Loucy (cell line): Measurements from ENCODE around the gene MCM5.

ENCODE experiments used
- EZH2phosphoT487 ChIP-seq: fragments of 200-600 bp; IDR thresholded peaks from 2 replicates; pipeline ENCODE4 v1.6.1; 2018; ENCODE audit warnings: antibody characterized with exemption, mild to moderate bottlenecking, moderate library complexity, borderline replicate concordance
- TF ChIP-seq, protein P1 (sequence below): fragments of 200-600 bp; sonication (generic); conservative IDR thresholded peaks from 2 replicates; pipeline ENCODE4 v1.5.1; 2014; ENCODE audit warnings: mild to moderate bottlenecking, antibody characterized with exemption, low read length

DNA sequence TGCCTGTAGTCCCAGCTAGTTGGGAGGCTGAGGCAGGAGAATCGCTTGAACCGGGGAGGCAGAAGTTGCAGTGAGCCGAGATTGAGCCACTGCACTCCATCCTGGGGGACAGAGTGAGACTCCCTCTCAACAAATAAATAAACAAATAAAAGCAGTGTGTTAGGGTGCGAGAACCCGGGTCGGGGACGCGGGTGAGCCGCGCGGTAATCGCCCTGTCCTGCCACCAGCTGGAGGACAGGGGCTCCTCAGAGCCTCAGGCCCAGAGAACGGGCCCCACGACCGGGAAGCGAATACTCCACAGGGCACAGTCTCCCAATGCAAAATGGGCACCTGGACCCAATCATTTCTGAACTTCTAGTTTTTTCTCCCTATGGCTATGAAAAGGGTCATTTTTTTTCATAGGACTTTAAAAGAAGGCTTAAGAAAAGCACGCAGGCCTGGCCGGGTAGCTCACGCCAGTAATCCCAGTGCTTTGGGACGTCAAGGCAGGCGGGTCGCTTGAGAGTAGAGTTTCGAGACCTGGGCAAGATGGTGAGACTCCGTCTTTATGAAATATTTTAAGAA, 744 bp upstream of the MCM5 start:
- TF ChIP-seq, protein P1, sequence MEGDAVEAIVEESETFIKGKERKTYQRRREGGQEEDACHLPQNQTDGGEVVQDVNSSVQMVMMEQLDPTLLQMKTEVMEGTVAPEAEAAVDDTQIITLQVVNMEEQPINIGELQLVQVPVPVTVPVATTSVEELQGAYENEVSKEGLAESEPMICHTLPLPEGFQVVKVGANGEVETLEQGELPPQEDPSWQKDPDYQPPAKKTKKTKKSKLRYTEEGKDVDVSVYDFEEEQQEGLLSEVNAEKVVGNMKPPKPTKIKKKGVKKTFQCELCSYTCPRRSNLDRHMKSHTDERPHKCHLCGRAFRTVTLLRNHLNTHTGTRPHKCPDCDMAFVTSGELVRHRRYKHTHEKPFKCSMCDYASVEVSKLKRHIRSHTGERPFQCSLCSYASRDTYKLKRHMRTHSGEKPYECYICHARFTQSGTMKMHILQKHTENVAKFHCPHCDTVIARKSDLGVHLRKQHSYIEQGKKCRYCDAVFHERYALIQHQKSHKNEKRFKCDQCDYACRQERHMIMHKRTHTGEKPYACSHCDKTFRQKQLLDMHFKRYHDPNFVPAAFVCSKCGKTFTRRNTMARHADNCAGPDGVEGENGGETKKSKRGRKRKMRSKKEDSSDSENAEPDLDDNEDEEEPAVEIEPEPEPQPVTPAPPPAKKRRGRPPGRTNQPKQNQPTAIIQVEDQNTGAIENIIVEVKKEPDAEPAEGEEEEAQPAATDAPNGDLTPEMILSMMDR = peak; percentile 15; the same call in 1 of the 2 replicates
- no peak for TF ChIP-seq EZH2phosphoT487
